HL-60 (cell line): Measurements from ENCODE around the gene MARF1.
"Not testable (repeated sequence)": the region's sequence is repeated elsewhere in the genome, so short reads cannot be mapped to it uniquely, and the experiment has no call there.

ENCODE experiments used
- DNase-seq, 2 experiments: peaks; one replicate each; pipeline ENCODE4 v3.0.0-alpha.2; 2010 to 2020; ENCODE audit warnings: low read depth in 1 of 2, low spot score in 1 of 2
- H3K27ac ChIP-seq: fragments of 250-450 bp; sonication (Bioruptor Pico); replicated peaks from 2 replicates; pipeline ENCODE4 v1.5.1; 2020; ENCODE audit warnings: mild to moderate bottlenecking, moderate library complexity
- H3K27me3 ChIP-seq: fragments of 250-450 bp; sonication (Bioruptor Pico); 2 replicates; pipeline ENCODE4 v1.5.1; 2021; ENCODE audit warnings: mild to moderate bottlenecking, moderate library complexity; ENCODE audit not compliant: insufficient read depth, poor library complexity, severe bottlenecking
- H3K4me3 ChIP-seq: replicated peaks from 2 replicates; pipeline ENCODE4 v1.5.1; 2011; ENCODE audit warnings: mild to moderate bottlenecking, control low read depth, low read length; ENCODE audit not compliant: insufficient read depth
- GABPA ChIP-seq: IDR thresholded peaks from 2 replicates; pipeline ENCODE4 v1.6.1; 2012; ENCODE audit warnings: low read depth
- POLR2AphosphoS5 ChIP-seq: IDR thresholded peaks from 2 replicates; pipeline ENCODE4 v1.6.1; 2012; ENCODE audit warnings: low read depth
- SPI1 ChIP-seq: IDR thresholded peaks from 2 replicates; pipeline ENCODE4 v1.6.1; 2012; ENCODE audit warnings: low read depth, mild to moderate bottlenecking, borderline replicate concordance
- long read RNA-seq: library from polyadenylated mRNA; unstranded; transcript quantifications from one replicate; pipeline ENCODE4 v2.0.0, GENCODE V29; 2020
- TF ChIP-seq, protein P1 (sequence below): IDR thresholded peaks from 2 replicates; pipeline ENCODE4 v1.6.1; 2012; ENCODE audit warnings: low read depth; ENCODE audit not compliant: insufficient replicate concordance
- TF ChIP-seq, protein P2 (sequence below): IDR thresholded peaks from one replicate; pipeline ENCODE4 v1.5.1; 2011; ENCODE audit warnings: low read length, control low read depth, inconsistent platforms; ENCODE audit not compliant: insufficient read depth

MARF1 gene, protein sequence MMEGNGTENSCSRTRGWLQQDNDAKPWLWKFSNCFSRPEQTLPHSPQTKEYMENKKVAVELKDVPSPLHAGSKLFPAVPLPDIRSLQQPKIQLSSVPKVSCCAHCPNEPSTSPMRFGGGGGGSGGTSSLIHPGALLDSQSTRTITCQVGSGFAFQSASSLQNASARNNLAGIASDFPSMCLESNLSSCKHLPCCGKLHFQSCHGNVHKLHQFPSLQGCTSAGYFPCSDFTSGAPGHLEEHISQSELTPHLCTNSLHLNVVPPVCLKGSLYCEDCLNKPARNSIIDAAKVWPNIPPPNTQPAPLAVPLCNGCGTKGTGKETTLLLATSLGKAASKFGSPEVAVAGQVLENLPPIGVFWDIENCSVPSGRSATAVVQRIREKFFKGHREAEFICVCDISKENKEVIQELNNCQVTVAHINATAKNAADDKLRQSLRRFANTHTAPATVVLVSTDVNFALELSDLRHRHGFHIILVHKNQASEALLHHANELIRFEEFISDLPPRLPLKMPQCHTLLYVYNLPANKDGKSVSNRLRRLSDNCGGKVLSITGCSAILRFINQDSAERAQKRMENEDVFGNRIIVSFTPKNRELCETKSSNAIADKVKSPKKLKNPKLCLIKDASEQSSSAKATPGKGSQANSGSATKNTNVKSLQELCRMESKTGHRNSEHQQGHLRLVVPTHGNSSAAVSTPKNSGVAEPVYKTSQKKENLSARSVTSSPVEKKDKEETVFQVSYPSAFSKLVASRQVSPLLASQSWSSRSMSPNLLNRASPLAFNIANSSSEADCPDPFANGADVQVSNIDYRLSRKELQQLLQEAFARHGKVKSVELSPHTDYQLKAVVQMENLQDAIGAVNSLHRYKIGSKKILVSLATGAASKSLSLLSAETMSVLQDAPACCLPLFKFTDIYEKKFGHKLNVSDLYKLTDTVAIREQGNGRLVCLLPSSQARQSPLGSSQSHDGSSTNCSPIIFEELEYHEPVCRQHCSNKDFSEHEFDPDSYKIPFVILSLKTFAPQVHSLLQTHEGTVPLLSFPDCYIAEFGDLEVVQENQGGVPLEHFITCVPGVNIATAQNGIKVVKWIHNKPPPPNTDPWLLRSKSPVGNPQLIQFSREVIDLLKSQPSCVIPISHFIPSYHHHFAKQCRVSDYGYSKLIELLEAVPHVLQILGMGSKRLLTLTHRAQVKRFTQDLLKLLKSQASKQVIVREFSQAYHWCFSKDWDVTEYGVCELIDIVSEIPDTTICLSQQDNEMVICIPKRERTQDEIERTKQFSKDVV (N-terminal part only)
- long read RNA-seq, full-length matches to known transcripts, result 2 of 44 reads
- long read RNA-seq, partial matches to known transcripts, result 30 of 44 reads
- long read RNA-seq, other reads (novel, unspliced or antisense), result 12 of 44 reads

DNA sequence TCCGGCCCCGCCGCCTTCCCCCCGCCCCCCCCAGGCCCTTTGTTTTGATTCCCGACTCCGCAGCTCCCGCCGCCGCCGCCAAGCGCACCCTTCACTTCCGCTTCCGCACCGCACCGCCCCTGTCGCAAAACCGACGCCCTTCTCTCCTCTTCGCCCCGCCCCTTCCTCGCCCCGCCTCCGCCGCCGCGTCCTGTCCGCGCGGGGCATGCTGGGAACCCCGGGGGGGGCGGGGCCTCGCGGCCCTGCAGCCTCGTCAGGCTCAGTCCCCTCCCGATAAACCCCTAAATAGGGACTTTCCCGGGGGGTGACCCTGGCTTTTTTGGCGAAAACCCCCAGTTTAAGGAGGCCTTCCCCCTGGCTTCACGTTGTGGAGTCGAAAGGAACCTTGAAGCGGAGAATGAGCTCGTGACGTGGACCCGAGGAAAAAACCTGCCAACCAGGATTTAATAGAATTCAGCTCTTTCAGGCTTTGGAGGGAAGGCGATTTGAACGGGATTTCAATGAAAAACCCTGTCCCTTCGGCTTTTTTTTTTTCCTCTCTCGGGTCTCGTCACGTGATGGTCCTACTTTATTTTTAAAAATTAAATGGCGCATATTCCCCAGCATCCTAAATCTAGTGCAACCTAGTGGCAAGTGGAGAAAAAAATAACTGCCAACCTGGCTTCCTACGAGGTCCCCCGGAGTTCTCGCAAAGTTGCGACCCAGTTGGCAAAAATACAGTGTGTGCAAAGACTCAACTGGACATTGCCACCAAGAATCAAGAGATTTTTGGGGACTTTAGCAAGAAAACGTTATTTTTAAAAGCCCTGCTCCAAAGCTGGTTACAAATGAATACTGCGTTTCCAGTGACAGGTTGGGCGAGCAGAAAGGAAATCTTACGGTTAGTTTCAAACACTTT lies at the start of gene MARF1:
TSS of gene MARF1 (minus strand) at position 107 of the 898 bp plus-strand sequence. CDS start 3,921 bp downstream, outside the sequence.
- H3K27ac ChIP-seq, result peak within 1 kb of the TSS; percentile 97
- DNase-seq, result peak; percentile 86 to 97
- TF ChIP-seq, protein P1, sequence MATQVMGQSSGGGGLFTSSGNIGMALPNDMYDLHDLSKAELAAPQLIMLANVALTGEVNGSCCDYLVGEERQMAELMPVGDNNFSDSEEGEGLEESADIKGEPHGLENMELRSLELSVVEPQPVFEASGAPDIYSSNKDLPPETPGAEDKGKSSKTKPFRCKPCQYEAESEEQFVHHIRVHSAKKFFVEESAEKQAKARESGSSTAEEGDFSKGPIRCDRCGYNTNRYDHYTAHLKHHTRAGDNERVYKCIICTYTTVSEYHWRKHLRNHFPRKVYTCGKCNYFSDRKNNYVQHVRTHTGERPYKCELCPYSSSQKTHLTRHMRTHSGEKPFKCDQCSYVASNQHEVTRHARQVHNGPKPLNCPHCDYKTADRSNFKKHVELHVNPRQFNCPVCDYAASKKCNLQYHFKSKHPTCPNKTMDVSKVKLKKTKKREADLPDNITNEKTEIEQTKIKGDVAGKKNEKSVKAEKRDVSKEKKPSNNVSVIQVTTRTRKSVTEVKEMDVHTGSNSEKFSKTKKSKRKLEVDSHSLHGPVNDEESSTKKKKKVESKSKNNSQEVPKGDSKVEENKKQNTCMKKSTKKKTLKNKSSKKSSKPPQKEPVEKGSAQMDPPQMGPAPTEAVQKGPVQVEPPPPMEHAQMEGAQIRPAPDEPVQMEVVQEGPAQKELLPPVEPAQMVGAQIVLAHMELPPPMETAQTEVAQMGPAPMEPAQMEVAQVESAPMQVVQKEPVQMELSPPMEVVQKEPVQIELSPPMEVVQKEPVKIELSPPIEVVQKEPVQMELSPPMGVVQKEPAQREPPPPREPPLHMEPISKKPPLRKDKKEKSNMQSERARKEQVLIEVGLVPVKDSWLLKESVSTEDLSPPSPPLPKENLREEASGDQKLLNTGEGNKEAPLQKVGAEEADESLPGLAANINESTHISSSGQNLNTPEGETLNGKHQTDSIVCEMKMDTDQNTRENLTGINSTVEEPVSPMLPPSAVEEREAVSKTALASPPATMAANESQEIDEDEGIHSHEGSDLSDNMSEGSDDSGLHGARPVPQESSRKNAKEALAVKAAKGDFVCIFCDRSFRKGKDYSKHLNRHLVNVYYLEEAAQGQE, result peak; percentile 23
- TF ChIP-seq, protein P2, sequence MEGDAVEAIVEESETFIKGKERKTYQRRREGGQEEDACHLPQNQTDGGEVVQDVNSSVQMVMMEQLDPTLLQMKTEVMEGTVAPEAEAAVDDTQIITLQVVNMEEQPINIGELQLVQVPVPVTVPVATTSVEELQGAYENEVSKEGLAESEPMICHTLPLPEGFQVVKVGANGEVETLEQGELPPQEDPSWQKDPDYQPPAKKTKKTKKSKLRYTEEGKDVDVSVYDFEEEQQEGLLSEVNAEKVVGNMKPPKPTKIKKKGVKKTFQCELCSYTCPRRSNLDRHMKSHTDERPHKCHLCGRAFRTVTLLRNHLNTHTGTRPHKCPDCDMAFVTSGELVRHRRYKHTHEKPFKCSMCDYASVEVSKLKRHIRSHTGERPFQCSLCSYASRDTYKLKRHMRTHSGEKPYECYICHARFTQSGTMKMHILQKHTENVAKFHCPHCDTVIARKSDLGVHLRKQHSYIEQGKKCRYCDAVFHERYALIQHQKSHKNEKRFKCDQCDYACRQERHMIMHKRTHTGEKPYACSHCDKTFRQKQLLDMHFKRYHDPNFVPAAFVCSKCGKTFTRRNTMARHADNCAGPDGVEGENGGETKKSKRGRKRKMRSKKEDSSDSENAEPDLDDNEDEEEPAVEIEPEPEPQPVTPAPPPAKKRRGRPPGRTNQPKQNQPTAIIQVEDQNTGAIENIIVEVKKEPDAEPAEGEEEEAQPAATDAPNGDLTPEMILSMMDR, result peak; percentile 24
- TF ChIP-seq SPI1 (peak; percentile 74), POLR2AphosphoS5 (peak; percentile 82), GABPA (peak; percentile 78)
- H3K4me3 ChIP-seq, result peak within 1 kb of the TSS; percentile 99
- H3K27me3 ChIP-seq, result no peaks in the 10 kb centered on the region

DNA sequence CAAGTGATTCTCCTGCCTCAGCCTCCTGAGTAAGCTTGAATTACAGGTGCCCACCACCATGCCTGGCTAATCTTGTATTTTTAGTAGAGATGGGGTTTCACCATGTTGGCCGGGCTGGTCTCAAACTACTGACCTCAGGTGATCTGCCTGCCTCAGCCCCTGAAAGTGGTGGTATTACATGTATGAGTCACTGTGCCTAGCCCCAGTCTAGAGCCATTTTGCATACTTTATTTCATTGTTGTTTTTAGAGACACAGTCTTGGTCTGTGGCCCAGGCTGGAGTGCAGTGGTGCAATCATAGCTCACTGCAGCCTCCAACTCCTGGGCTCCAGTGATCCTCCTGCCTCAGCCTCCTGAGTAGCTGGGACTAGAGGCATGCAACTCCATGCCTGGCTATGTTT lies 49.6 kb upstream of the MARF1 start:
- H3K27ac ChIP-seq, result not testable (repeated sequence)

DNA sequence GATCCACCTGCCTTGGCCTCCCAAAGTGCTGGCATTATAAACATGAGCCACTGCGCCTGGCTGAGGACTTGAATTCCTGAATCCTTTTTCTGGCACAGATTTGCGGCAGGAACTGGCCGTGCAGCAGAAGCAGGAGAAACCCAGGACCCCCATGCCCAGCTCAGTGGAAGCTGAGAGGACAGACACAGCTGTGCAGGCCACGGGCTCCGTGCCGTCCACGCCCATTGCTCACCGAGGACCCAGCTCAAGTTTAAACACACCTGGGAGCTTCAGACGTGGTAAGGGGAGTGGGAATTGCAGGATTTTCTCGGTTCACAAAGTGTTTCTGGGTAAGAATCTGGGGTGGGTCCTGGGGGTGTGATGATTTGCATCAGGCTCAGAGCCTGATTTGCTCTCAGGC lies 48.1 kb upstream of the MARF1 start:
- DNase-seq, result no peak
- Histone ChIP-seq H3K4me3 (no peak overlapping the region), H3K27me3 (no peaks in the 10 kb centered on the region), H3K27ac (no peak overlapping the region)
- TF ChIP-seq, protein P1, result no peak
- TF ChIP-seq POLR2AphosphoS5 (no peak), GABPA (no peak), SPI1 (no peak)
- TF ChIP-seq, protein P2, result no peak

More for the DNA sequence above, 49.6 kb upstream of the MARF1 start:
- not testable (repeated sequence) for H3K4me3 ChIP-seq, H3K27me3 ChIP-seq, DNase-seq
